Measurements from ENCODE around the gene CCDC7. TPM values are rescaled to one million over a fixed set of nuclear protein-coding genes. Genes with fewer than 3 reads are reported as not detected.

The CCDC7 gene
- total and polyA plus RNA-seq, 8 donors, result 1.0 to 27.2 (median 5.3) TPM

DNA sequence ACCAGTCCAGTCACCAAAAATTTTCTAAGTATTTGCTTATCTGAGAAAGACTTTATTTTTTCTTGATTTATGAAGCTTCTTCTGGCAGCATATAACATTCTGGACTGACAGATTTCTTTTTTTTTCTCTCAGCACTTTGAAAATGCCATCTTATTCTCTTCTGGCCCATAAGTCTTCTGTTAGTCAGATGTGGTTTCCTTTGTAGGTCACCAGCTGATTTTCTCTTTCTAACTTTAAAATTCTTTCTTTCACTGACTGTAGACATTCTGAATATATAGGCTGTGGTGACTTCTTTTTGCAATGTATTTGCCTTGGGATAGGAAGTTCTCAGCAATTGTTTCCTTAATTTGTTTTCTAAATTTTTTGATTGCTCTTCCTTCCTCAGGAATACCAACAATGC, 172.5 kb downstream of the CCDC7 start:
- intact Hi-C loops (cut with DNase I; ENCODE audit: low total_unique reads), result no loop called here
- no peak overlapping the region for H3K4me3 ChIP-seq

DNA sequence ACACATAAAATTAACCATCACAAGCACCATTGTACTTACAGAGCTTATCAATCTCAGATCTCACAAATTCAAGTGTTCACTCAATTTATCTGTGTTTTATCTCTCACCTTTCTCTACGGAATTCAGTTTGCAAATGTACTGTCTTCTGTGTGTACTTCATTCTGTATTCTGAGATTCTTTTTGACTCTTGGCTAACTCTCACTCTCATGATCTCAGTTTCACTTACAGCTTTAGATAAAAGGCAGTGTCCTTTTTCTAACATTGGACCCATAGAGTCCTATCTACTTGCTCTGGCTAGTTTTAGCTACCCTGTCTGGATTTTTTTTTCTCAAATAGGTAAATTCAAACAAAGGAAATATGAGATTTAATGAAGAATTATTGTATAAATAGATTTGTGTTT, 176.0 kb downstream of the CCDC7 start:
- Histone ChIP-seq H3K27ac (no peak overlapping the region), H3K4me3 (no peak overlapping the region), H3K36me3 (peaks cover 0 to 11% (median 5%) of the 10 kb centered on the region in 4 donors), H3K27me3 (no peaks in the 10 kb centered on the region), H3K9me3 (peaks cover 0 to 5% (median 0%) of the 10 kb centered on the region in 4 donors), H3K4me1 (no peaks in the 10 kb centered on the region)
- intact Hi-C loops (cut with DNase I; ENCODE audit: low total_unique reads), result no loop called here
- DNase-seq, result no peak
- no peak for TF ChIP-seq EP300 (IDR thresholded peaks at IDR 0.05)
- TF ChIP-seq, protein P1, sequence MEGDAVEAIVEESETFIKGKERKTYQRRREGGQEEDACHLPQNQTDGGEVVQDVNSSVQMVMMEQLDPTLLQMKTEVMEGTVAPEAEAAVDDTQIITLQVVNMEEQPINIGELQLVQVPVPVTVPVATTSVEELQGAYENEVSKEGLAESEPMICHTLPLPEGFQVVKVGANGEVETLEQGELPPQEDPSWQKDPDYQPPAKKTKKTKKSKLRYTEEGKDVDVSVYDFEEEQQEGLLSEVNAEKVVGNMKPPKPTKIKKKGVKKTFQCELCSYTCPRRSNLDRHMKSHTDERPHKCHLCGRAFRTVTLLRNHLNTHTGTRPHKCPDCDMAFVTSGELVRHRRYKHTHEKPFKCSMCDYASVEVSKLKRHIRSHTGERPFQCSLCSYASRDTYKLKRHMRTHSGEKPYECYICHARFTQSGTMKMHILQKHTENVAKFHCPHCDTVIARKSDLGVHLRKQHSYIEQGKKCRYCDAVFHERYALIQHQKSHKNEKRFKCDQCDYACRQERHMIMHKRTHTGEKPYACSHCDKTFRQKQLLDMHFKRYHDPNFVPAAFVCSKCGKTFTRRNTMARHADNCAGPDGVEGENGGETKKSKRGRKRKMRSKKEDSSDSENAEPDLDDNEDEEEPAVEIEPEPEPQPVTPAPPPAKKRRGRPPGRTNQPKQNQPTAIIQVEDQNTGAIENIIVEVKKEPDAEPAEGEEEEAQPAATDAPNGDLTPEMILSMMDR (IDR thresholded peaks at IDR 0.05), result no peak
- no peak for TF ChIP-seq POLR2AphosphoS5 (IDR thresholded peaks at IDR 0.05)
- TF ChIP-seq POLR2A (IDR thresholded peaks at IDR 0.05), result no peak
- 81 to 88% (median 84%) methylated on average over 1 of the region's 1 CpG for WGBS, 5 donors

More for the DNA sequence above, 172.5 kb downstream of the CCDC7 start:
- H3K9me3 ChIP-seq, result peaks cover 0 to 19% (median 5%) of the 10 kb centered on the region in 4 donors
- DNase-seq, result no peak
- H3K4me1 ChIP-seq, result no peaks in the 10 kb centered on the region
- no peaks in the 10 kb centered on the region for H3K27me3 ChIP-seq
- TF ChIP-seq POLR2AphosphoS5 (IDR thresholded peaks at IDR 0.05) (no peak), POLR2A (IDR thresholded peaks at IDR 0.05) (no peak)
- TF ChIP-seq, protein P1 (IDR thresholded peaks at IDR 0.05), result no peak
- peaks cover 0 to under 1% (median 0%) of the 10 kb centered on the region in 4 donors for H3K36me3 ChIP-seq
- no peak overlapping the region for H3K27ac ChIP-seq

DNA sequence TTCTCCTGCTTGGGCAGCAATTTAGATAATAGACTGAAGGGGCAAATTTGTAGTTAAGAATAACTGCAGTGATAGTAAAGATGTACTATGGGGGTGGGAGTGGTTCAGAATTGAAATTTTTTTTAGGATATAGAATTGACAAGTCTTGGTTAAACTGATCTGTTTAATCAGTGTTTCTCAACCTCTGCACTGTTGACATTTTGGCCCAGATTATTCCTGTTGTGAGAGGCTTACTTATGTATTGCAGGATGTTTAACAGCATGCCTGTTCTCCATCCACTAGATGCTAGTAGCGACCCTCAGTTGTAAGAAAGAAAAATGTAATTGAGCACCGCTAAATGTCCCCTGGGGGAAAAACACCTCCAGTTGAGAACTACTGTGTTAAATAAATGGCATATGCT, 176.5 kb downstream of the CCDC7 start:
- no peaks in the 10 kb centered on the region for H3K27me3 ChIP-seq
- no peak for DNase-seq
- no peaks in the 10 kb centered on the region for H3K4me1 ChIP-seq
- peaks cover 0 to 5% (median 0%) of the 10 kb centered on the region in 4 donors for H3K9me3 ChIP-seq
- TF ChIP-seq, protein P1 (IDR thresholded peaks at IDR 0.05), result no peak
- no peak for TF ChIP-seq POLR2AphosphoS5 (IDR thresholded peaks at IDR 0.05)
- no peak for TF ChIP-seq POLR2A (IDR thresholded peaks at IDR 0.05)
- TF ChIP-seq EP300 (IDR thresholded peaks at IDR 0.05), result no peak
- intact Hi-C loops (cut with DNase I; ENCODE audit: low total_unique reads), result no loop called here
- H3K4me3 ChIP-seq, result no peak overlapping the region
- peaks cover 0 to 11% (median 5%) of the 10 kb centered on the region in 4 donors for H3K36me3 ChIP-seq
- no peak overlapping the region for H3K27ac ChIP-seq
- 81 to 91% (median 84%) methylated on average over 2 of the region's 2 CpGs for whole genome bisulfite sequencing, 5 donors

DNA sequence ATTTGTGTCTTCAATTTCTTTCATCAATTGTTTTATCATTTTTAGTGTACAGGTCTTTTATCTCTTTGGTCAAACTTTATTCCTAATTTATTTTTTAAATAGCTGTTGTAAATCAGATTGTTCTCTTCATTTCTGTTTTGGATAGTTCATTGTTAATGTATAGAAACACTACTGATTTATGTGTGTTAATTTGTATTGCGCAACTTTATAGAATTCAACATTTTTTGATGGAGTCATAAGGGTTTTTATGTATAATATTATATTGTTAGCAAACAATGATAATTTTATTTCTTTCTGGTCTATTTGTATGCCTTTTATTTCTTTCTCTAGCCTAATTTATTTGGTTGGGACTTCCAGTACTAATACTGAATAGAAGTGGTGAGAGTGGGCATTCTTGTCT, 181.2 kb downstream of the CCDC7 start:
- no peaks in the 10 kb centered on the region for H3K27me3 ChIP-seq
- peaks cover 0 to 5% (median 0%) of the 10 kb centered on the region in 4 donors for H3K9me3 ChIP-seq
- 33 to 100% (median 44%) methylated on average over 1 of the region's 1 CpG for WGBS, 5 donors
- no peak for DNase-seq
- TF ChIP-seq POLR2AphosphoS5 (IDR thresholded peaks at IDR 0.05), result no peak
- no peak for TF ChIP-seq POLR2A (IDR thresholded peaks at IDR 0.05)
- TF ChIP-seq EP300 (IDR thresholded peaks at IDR 0.05), result no peak
- H3K36me3 ChIP-seq, result peaks cover 0 to 11% (median 5%) of the 10 kb centered on the region in 4 donors
- intact Hi-C loops (cut with DNase I; ENCODE audit: low total_unique reads), result no loop called here
- no peak overlapping the region for H3K27ac ChIP-seq
- H3K4me1 ChIP-seq, result no peaks in the 10 kb centered on the region
- no peak overlapping the region for H3K4me3 ChIP-seq

DNA sequence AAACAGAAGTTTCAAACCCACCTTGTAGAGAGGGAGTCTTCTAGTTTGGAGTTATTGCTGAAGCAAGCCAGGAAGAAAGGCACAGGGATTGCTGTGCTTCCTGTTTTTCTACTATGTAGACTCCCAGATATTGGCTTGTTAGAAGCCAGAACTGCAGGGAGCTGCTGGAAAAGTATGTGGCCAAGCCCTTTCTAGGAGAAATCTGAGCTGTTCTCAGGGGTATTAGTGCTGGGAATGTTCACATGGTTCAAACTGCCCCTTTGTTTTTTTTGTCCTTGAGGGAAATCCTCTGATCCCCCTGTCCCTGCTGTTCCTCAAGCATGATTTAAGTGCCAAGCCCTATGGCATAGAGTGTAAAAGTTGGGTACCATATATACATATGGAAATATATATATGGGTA, 184.0 kb downstream of the CCDC7 start:
- Histone ChIP-seq H3K27me3 (no peaks in the 10 kb centered on the region), H3K36me3 (no peaks in the 10 kb centered on the region), H3K4me3 (no peak overlapping the region), H3K9me3 (peaks cover 0 to 5% (median 0%) of the 10 kb centered on the region in 4 donors), H3K4me1 (no peaks in the 10 kb centered on the region), H3K27ac (no peak overlapping the region)
- DNase-seq, result no peak
- TF ChIP-seq POLR2AphosphoS5 (IDR thresholded peaks at IDR 0.05) (no peak), POLR2A (IDR thresholded peaks at IDR 0.05) (no peak), EP300 (IDR thresholded peaks at IDR 0.05) (no peak)
- TF ChIP-seq, protein P1 (IDR thresholded peaks at IDR 0.05), result no peak
- intact Hi-C loops (cut with DNase I; ENCODE audit: low total_unique reads), result no loop called here
